Uterus (tissue), 4 donors: ENCODE measurements around the gene SLF1. TPM values are rescaled to one million over a fixed set of nuclear protein-coding genes. Genes with fewer than 3 reads are reported as not detected.

Experiments used
- DNase-seq, 2 donors: peaks; one replicate each; pipeline ENCODE4 v3.0.0-alpha.2; 2019 to 2020
- H3K27ac ChIP-seq, 2 donors: fragments of 200-600 bp; sonication (generic); 1 replicate in 1 of 2; 2 replicates in 1 of 2; pipeline ENCODE4 v1.5.1; 2016 to 2018
- H3K27me3 ChIP-seq, 2 donors: fragments of 200-600 bp; sonication (generic); one replicate each; pipeline ENCODE4 v1.5.1; 2018 to 2019; ENCODE audit warnings: control low read depth in 1 of 2
- H3K36me3 ChIP-seq, 2 donors: fragments of 200-600 bp; sonication (generic); one replicate each; pipeline ENCODE4 v1.5.1; 2019; ENCODE audit warnings: control low read depth in 1 of 2
- H3K4me1 ChIP-seq, 2 donors: fragments of 200-600 bp; sonication (generic); one replicate each; pipeline ENCODE4 v1.5.1; 2018 to 2019; ENCODE audit warnings: control low read depth in 1 of 2
- H3K4me3 ChIP-seq, 2 donors: fragments of 200-600 bp; sonication (generic); 1 replicate in 1 of 2; 2 replicates in 1 of 2; pipeline ENCODE4 v1.5.1; 2018 to 2019; ENCODE audit warnings: mild to moderate bottlenecking in 1 of 2
- H3K9me3 ChIP-seq, 2 donors: fragments of 200-600 bp; sonication (generic); one replicate each; pipeline ENCODE4 v1.5.1; 2019; ENCODE audit warnings: control low read depth in 1 of 2
- POLR2A ChIP-seq, 2 donors: fragments of 450-650 bp; IDR thresholded peaks; one replicate each; pipeline ENCODE4 v1.6.1; 2016; ENCODE audit warnings: antibody characterized with exemption in 2 of 2, mild to moderate bottlenecking in 1 of 2, moderate library complexity in 1 of 2
- intact Hi-C: fragments of 100-400 bp; cut with DNase I; formaldehyde crosslinking; loops from one replicate; pipeline ENCODE4 v1.15.1; 2023; ENCODE audit warnings: low total_unique reads
- total RNA-seq, 4 donors: library from RNA; depleted of rRNA in 3 of 4; stranded (reverse); fragments of >200 nt in 3 of 4; gene quantifications; one replicate each; pipeline versions ENCODE4 v1.1.0 to v1.2.4, GENCODE V29; 2014 to 2023
- TF ChIP-seq, protein P1 (sequence below), 4 experiments: fragments of 200-600 bp in 2 of 4; fragments of 450-650 bp in 2 of 4; sonication (generic) in 2 of 4; IDR thresholded peaks; one replicate each; pipeline ENCODE4 v1.5.1; 2016 to 2019; ENCODE audit warnings: antibody characterized with exemption in 4 of 4, mild to moderate bottlenecking in 2 of 4, moderate library complexity in 1 of 4
- donor health status: DM: yes; HTN: yes; CAD: no.

SLF1 gene
- total RNA-seq, 4 donors from 2014 or later: 5.0 to 18.2 (median 11.8) TPM

DNA sequence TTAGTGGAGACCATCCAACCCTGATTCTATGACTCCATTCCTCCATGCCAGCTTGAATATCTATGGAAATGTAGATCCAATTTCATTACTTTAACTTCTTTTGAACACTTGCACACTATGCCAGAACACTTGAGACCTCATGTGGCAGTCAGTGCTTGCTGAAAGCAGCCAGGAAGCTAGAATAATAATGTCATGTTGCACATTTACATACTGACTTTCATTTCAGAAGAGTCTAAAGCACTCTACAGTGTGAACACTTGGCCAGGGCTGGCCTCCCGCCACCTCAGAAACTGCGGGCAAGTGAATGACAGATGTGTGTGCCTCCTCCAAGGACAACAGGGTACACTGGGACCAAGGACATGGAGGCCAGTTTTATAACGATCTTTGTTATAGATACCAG is 97.3 kb downstream of the SLF1 start:
- H3K4me1 ChIP-seq: no peaks in the 10 kb centered on the region
- no peak overlapping the region for H3K4me3 ChIP-seq
- H3K9me3 ChIP-seq: no peaks in the 10 kb centered on the region
- DNase-seq: no peak
- TF ChIP-seq, protein P1, sequence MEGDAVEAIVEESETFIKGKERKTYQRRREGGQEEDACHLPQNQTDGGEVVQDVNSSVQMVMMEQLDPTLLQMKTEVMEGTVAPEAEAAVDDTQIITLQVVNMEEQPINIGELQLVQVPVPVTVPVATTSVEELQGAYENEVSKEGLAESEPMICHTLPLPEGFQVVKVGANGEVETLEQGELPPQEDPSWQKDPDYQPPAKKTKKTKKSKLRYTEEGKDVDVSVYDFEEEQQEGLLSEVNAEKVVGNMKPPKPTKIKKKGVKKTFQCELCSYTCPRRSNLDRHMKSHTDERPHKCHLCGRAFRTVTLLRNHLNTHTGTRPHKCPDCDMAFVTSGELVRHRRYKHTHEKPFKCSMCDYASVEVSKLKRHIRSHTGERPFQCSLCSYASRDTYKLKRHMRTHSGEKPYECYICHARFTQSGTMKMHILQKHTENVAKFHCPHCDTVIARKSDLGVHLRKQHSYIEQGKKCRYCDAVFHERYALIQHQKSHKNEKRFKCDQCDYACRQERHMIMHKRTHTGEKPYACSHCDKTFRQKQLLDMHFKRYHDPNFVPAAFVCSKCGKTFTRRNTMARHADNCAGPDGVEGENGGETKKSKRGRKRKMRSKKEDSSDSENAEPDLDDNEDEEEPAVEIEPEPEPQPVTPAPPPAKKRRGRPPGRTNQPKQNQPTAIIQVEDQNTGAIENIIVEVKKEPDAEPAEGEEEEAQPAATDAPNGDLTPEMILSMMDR (IDR thresholded peaks at IDR 0.05): no peak
- no peak for TF ChIP-seq POLR2A (IDR thresholded peaks at IDR 0.05)
- no peaks in the 10 kb centered on the region for H3K36me3 ChIP-seq
- intact Hi-C loops: no loop called here
- H3K27ac ChIP-seq: no peak overlapping the region
- H3K27me3 ChIP-seq: no peaks in the 10 kb centered on the region

DNA sequence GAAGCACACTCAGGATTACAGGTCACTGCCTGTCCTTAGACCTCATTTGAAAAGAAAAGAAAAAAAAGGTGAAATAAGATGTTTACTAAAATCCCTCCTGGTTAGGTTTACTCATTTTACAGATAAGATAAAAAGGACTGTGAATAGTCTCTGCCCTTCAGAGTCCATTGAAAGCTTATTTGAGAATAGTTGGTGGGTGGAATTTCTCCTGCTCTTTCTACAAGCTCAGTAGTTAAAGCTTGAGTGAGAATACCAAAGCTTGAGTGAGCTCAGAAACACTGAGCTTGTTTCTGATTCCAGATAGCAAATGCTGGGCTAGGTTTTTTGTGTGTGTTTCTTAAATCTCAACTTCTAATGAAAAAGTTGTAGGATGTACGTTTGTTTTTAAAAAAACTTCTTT is 106.7 kb downstream of the SLF1 start:
- intact Hi-C loops: no loop called here
- H3K4me1 ChIP-seq: no peaks in the 10 kb centered on the region

DNA sequence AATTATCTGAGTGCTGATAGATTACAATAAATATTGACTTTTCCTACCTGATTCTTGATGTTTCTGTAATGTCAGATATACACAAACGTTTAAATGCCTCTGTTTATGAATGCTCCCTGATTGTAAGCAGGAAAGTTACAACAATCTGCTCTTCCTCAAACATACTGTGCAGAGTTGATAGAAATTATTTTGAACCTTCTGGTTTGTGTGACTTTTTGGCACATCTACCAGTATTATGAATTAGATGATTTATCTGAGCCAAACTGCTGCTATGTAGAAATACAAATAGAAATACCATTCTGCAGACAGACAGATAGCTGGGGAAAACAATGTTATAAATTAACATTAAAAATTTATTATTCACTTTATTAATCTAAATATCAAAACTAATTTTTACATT is 113.0 kb downstream of the SLF1 start:
- intact Hi-C loops: no loop called here
- Histone ChIP-seq H3K9me3 (no peaks in the 10 kb centered on the region), H3K4me1 (no peaks in the 10 kb centered on the region), H3K4me3 (no peak overlapping the region), H3K36me3 (no peaks in the 10 kb centered on the region), H3K27ac (no peak overlapping the region), H3K27me3 (no peaks in the 10 kb centered on the region)
- no peak for DNase-seq
- no peak for TF ChIP-seq POLR2A (IDR thresholded peaks at IDR 0.05)
- TF ChIP-seq, protein P1 (IDR thresholded peaks at IDR 0.05): no peak

More for the DNA sequence above, 106.7 kb downstream of the SLF1 start:
- no peak for TF ChIP-seq POLR2A (IDR thresholded peaks at IDR 0.05)
- H3K27me3 ChIP-seq: no peaks in the 10 kb centered on the region
- no peaks in the 10 kb centered on the region for H3K9me3 ChIP-seq
- H3K27ac ChIP-seq: no peak overlapping the region
- no peak overlapping the region for H3K4me3 ChIP-seq
- DNase-seq: no peak
- H3K36me3 ChIP-seq: no peaks in the 10 kb centered on the region

DNA sequence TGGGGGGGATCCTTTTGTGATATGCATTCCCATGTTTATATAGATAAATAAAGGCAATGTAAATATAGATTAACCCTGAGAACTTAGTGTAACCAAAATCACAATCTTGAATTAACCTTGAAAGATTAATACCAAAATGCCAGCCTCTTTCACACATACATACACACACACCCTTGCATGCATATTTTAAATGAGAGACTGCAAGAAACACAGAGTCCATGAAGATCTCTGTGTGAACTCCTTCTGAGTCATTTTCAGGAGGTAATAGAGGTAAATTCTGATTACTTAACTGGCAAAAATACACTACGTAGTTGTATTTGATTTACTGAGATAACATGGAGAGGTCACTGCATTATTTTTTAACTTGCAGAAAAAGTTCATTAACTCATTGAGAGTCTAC is 118.0 kb downstream of the SLF1 start:
- no peaks in the 10 kb centered on the region for H3K36me3 ChIP-seq
- intact Hi-C loops: no loop called here
- H3K27me3 ChIP-seq: no peaks in the 10 kb centered on the region
- H3K4me1 ChIP-seq: no peaks in the 10 kb centered on the region
- TF ChIP-seq, protein P1 (IDR thresholded peaks at IDR 0.05): no peak
- no peak for TF ChIP-seq POLR2A (IDR thresholded peaks at IDR 0.05)
- H3K27ac ChIP-seq: no peak overlapping the region
- H3K4me3 ChIP-seq: no peak overlapping the region
- H3K9me3 ChIP-seq: no peaks in the 10 kb centered on the region
- no peak for DNase-seq

DNA sequence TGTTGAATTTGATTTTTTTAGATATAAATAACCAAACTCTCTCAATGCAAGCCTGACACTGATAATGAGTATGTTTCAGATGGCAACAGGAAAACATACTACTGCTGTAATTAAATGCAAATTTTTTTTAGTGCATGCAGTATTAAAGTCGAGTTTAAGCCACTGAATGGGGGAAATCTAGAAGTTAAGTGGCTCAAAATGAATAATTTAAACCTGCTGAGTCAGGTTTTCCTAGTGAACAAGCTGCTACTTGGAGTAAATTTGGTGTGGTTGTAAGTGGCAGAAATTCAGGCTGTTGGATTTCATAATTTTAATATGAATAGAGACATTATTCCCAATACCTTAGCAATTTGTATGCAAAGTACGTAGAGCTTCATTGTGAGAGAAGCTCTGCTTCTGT is 121.8 kb downstream of the SLF1 start:
- no peaks in the 10 kb centered on the region for H3K9me3 ChIP-seq
- intact Hi-C loops: no loop called here
- H3K4me1 ChIP-seq: no peaks in the 10 kb centered on the region
- no peaks in the 10 kb centered on the region for H3K27me3 ChIP-seq
- TF ChIP-seq, protein P1 (IDR thresholded peaks at IDR 0.05): no peak
- TF ChIP-seq POLR2A (IDR thresholded peaks at IDR 0.05): no peak
- no peak overlapping the region for H3K4me3 ChIP-seq
- DNase-seq: no peak
- H3K36me3 ChIP-seq: no peaks in the 10 kb centered on the region
- no peak overlapping the region for H3K27ac ChIP-seq

DNA sequence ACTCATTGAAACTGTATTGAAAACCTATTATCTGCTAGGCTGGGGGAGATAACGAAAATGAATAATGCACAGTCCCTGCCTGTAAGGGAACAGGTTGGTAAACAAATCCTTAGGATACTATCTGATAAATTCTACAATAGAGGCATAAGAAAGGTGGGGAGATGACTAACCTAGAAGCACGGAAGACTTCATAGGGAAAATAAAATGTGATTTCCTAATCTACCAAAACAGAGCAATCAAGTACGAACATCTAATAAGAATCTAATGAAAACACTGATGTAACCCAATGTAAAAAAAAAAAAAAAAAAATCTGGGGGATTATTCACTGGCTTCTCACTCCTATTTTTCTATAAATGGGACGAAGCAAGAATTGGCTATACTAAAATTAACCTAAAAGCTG is 124.4 kb downstream of the SLF1 start:
- no peak for DNase-seq
- intact Hi-C loops: no loop called here
- TF ChIP-seq POLR2A (IDR thresholded peaks at IDR 0.05): no peak
- TF ChIP-seq, protein P1 (IDR thresholded peaks at IDR 0.05): no peak
- Histone ChIP-seq H3K9me3 (no peaks in the 10 kb centered on the region), H3K4me3 (no peak overlapping the region), H3K27ac (no peak overlapping the region), H3K27me3 (no peaks in the 10 kb centered on the region), H3K36me3 (no peaks in the 10 kb centered on the region), H3K4me1 (no peaks in the 10 kb centered on the region)
